Measurements from ENCODE around the gene GREM2.

- no peak for TF ChIP-seq CTCF (conservative IDR thresholded peaks at IDR 0.05 in 1 of 2, IDR thresholded peaks at IDR 0.05 in 1 of 2; ENCODE audit: extremely low read depth in 1 of 2, insufficient read depth in 1 of 2, low read depth in 1 of 2, low read length in 2 of 2)
- no peak for TF ChIP-seq EZH2 (IDR thresholded peaks at IDR 0.05; ENCODE audit: borderline replicate concordance, low read length)
Measured at GRCh38 chr1:240609527-240610060, 2.4 kb downstream of the GREM2 start.

Data from mammary epithelial cell (primary cell).